Panc1 (cell line): Measurements from ENCODE around the gene MAN1A1.

Source experiments
- POLR2AphosphoS5 ChIP-seq: IDR thresholded peaks from 2 replicates; pipeline ENCODE4 v1.6.1; 2012; ENCODE audit warnings: mild to moderate bottlenecking, low read depth, low read length, moderate library complexity
- TF ChIP-seq, protein P1 (sequence below): fragments of 450-650 bp; IDR thresholded peaks from 2 replicates; pipeline ENCODE4 v1.5.1; 2017; ENCODE audit warnings: mild to moderate bottlenecking
- TF ChIP-seq, protein P2 (sequence below), 2 experiments: IDR thresholded peaks; 2 replicates each; pipeline ENCODE4 v1.6.1; 2011 to 2012; ENCODE audit warnings: low read depth in 2 of 2, control low read depth in 1 of 2, low read length in 1 of 2, mild to moderate bottlenecking in 1 of 2, moderate library complexity in 1 of 2; ENCODE audit not compliant: insufficient read depth in 1 of 2

DNA sequence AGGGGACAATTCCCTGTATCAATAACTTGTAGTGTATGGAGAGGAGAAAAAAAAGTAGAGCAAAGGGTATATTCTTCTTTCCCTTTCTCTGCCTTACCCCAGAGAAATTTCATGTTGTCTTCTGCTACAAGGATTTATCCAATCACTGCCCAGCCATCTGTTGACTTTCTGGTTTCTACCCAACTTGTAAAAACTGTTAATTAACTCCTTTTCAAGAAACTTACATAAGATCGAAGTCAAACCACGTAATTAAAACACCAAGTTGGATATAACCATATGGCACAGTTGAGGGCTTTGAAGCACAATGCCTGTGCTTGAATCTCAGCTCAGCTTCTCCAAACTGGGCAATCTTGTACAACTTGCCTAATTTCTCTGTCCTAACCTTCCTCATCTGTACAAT, 99.5 kb downstream of the MAN1A1 start:
- TF ChIP-seq, protein P1, sequence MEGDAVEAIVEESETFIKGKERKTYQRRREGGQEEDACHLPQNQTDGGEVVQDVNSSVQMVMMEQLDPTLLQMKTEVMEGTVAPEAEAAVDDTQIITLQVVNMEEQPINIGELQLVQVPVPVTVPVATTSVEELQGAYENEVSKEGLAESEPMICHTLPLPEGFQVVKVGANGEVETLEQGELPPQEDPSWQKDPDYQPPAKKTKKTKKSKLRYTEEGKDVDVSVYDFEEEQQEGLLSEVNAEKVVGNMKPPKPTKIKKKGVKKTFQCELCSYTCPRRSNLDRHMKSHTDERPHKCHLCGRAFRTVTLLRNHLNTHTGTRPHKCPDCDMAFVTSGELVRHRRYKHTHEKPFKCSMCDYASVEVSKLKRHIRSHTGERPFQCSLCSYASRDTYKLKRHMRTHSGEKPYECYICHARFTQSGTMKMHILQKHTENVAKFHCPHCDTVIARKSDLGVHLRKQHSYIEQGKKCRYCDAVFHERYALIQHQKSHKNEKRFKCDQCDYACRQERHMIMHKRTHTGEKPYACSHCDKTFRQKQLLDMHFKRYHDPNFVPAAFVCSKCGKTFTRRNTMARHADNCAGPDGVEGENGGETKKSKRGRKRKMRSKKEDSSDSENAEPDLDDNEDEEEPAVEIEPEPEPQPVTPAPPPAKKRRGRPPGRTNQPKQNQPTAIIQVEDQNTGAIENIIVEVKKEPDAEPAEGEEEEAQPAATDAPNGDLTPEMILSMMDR, result no peak
- TF ChIP-seq, protein P2, sequence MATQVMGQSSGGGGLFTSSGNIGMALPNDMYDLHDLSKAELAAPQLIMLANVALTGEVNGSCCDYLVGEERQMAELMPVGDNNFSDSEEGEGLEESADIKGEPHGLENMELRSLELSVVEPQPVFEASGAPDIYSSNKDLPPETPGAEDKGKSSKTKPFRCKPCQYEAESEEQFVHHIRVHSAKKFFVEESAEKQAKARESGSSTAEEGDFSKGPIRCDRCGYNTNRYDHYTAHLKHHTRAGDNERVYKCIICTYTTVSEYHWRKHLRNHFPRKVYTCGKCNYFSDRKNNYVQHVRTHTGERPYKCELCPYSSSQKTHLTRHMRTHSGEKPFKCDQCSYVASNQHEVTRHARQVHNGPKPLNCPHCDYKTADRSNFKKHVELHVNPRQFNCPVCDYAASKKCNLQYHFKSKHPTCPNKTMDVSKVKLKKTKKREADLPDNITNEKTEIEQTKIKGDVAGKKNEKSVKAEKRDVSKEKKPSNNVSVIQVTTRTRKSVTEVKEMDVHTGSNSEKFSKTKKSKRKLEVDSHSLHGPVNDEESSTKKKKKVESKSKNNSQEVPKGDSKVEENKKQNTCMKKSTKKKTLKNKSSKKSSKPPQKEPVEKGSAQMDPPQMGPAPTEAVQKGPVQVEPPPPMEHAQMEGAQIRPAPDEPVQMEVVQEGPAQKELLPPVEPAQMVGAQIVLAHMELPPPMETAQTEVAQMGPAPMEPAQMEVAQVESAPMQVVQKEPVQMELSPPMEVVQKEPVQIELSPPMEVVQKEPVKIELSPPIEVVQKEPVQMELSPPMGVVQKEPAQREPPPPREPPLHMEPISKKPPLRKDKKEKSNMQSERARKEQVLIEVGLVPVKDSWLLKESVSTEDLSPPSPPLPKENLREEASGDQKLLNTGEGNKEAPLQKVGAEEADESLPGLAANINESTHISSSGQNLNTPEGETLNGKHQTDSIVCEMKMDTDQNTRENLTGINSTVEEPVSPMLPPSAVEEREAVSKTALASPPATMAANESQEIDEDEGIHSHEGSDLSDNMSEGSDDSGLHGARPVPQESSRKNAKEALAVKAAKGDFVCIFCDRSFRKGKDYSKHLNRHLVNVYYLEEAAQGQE (IDR thresholded peaks at IDR 0.05; ENCODE audit: insufficient read depth in 1 of 2, low read depth in 2 of 2, low read length in 1 of 2), result no peak
- no peak for TF ChIP-seq POLR2AphosphoS5
